ENCODE measurements around the gene ODF2.

GRCh38 chr9:128494746-128495129 lies 38.9 kb downstream of the ODF2 start:
- TF ChIP-seq CTCF (optimal IDR thresholded peaks at IDR 0.05 in 1 of 3, IDR thresholded peaks at IDR 0.05 in 1 of 3, conservative IDR thresholded peaks at IDR 0.05 in 1 of 3; ENCODE audit: extremely low read depth in 1 of 3, insufficient read depth in 2 of 3, low read length in 3 of 3) (no peak), EZH2 (IDR thresholded peaks at IDR 0.05; ENCODE audit: low read length) (no peak)

Measured in keratinocyte (primary cell).